Liver (tissue), 9 donors: Measurements from ENCODE around the gene CDR2. TPM values are rescaled to one million over a fixed set of nuclear protein-coding genes. Genes with fewer than 3 reads are reported as not detected.

Experiments used
- DNase-seq: peaks from one replicate; pipeline ENCODE4 v3.0.0-alpha.2; 2017; ENCODE audit warnings: low spot score
- H3K27ac ChIP-seq, 2 donors: one replicate each; pipeline ENCODE4 v1.7.0; 2013; ENCODE audit warnings: inconsistent platforms in 2 of 2, low read length in 2 of 2, control low read depth in 1 of 2, low read depth in 1 of 2, mild to moderate bottlenecking in 1 of 2
- H3K27me3 ChIP-seq, 4 donors: one replicate each; pipeline versions ENCODE4 v1.6.1 to v1.7.0; 2013; ENCODE audit warnings: low read length in 3 of 4, inconsistent platforms in 1 of 4, mild to moderate bottlenecking in 1 of 4, moderate library complexity in 1 of 4; ENCODE audit not compliant: control insufficient read depth in 4 of 4, insufficient read depth in 4 of 4
- H3K36me3 ChIP-seq, 4 donors: one replicate each; pipeline versions ENCODE4 v1.6.1 to v1.7.0; 2013; ENCODE audit warnings: low read length in 3 of 4, mild to moderate bottlenecking in 3 of 4, low read depth in 1 of 4, moderate library complexity in 1 of 4; ENCODE audit not compliant: control insufficient read depth in 4 of 4, insufficient read depth in 3 of 4
- H3K4me1 ChIP-seq, 4 donors: one replicate each; pipeline versions ENCODE4 v1.6.1 to v1.7.0; 2013; ENCODE audit warnings: low read length in 3 of 4, mild to moderate bottlenecking in 3 of 4, moderate library complexity in 1 of 4; ENCODE audit not compliant: control insufficient read depth in 4 of 4, insufficient read depth in 4 of 4
- H3K4me3 ChIP-seq, 3 donors: one replicate each; pipeline versions ENCODE4 v1.6.1 to v1.7.0; 2013; ENCODE audit warnings: low read length in 3 of 3, control low read depth in 1 of 3, low read depth in 1 of 3, mild to moderate bottlenecking in 1 of 3
- H3K9ac ChIP-seq, 2 donors: one replicate each; pipeline ENCODE4 v1.7.0; 2013; ENCODE audit warnings: low read length in 2 of 2, mild to moderate bottlenecking in 2 of 2, moderate library complexity in 2 of 2, control low read depth in 1 of 2, low read depth in 1 of 2
- H3K9me3 ChIP-seq, 4 donors: one replicate each; pipeline versions ENCODE4 v1.6.1 to v1.7.0; 2013; ENCODE audit warnings: low read length in 3 of 4; ENCODE audit not compliant: control insufficient read depth in 4 of 4
- EGR1 ChIP-seq, 2 donors: IDR thresholded peaks; 2 replicates each; pipeline ENCODE4 v1.6.1; 2016 to 2018; ENCODE audit warnings: antibody characterized with exemption in 2 of 2, low read depth in 2 of 2
- FOXA1 ChIP-seq: IDR thresholded peaks from 2 replicates; pipeline ENCODE4 v1.6.1; 2016; ENCODE audit warnings: antibody characterized with exemption
- JUND ChIP-seq, 2 donors: IDR thresholded peaks; 2 replicates each; pipeline ENCODE4 v1.6.1; 2016; ENCODE audit warnings: antibody characterized with exemption in 2 of 2
- MAX ChIP-seq: IDR thresholded peaks from 2 replicates; pipeline ENCODE4 v1.6.1; 2016; ENCODE audit warnings: antibody characterized with exemption
- NR2F2 ChIP-seq: IDR thresholded peaks from 2 replicates; pipeline ENCODE4 v1.6.1; 2016; ENCODE audit warnings: antibody characterized with exemption
- RAD21 ChIP-seq, 2 donors: IDR thresholded peaks; 2 replicates each; pipeline ENCODE4 v1.6.1; 2016; ENCODE audit warnings: antibody characterized with exemption in 2 of 2, mild to moderate bottlenecking in 2 of 2
- TAF1 ChIP-seq: conservative IDR thresholded peaks from 2 replicates; pipeline ENCODE4 v1.6.1; 2016; ENCODE audit warnings: antibody characterized with exemption, mild to moderate bottlenecking
- WGBS: extraction: QIAGEN DNeasy Blood & Tissue Kit; methylation state at CpG from one replicate; pipeline ENCODE4 v1.1.7; 2013; 5-methylcytosine and 5-hydroxymethylcytosine counted together
- polyA plus RNA-seq, 2 donors: library from polyadenylated mRNA; stranded (reverse) in 1 of 2; unstranded in 1 of 2; fragments of 200-250 nt in 1 of 2; fragments of >200 nt in 1 of 2; fragmentation: Nextera tagmentation in 1 of 2; extraction: Ambion mirVana in 1 of 2; gene quantifications; one replicate each; pipeline versions ENCODE4 v1.2.1 to v1.2.3, GENCODE V29; 2013 to 2015
- total RNA-seq, 2 donors: library from RNA; depleted of rRNA; stranded (reverse); fragments of >200 nt; gene quantifications; one replicate each; pipeline ENCODE4 v1.2.3, GENCODE V29; 2014
- TF ChIP-seq, protein P1 (sequence below): fragments of 150-350 bp; IDR thresholded peaks from 2 replicates; pipeline ENCODE4 v1.5.1; 2017; ENCODE audit warnings: improper control_type of control experiment, low read depth, low read length; ENCODE audit not compliant: missing input control
- TF ChIP-seq, protein P2 (sequence below): IDR thresholded peaks from 2 replicates; pipeline ENCODE4 v1.6.1; 2016; ENCODE audit warnings: antibody characterized with exemption, mild to moderate bottlenecking
- TF ChIP-seq, protein P3 (sequence below): IDR thresholded peaks from 2 replicates; pipeline ENCODE4 v1.6.1; 2016; ENCODE audit warnings: antibody characterized with exemption
- donor health status: healthy.
- donor health status: healthy.
- donor health status: healthy.
- donor health status: healthy.
- donor health status: healthy.

The CDR2 gene
- total and polyA plus RNA-seq, 4 donors: 2.9 to 12.1 (median 9.7) TPM

GRCh38 chr16:22326771-22327445, 47.5 kb downstream of the CDR2 start:
- Histone ChIP-seq H3K9ac (no peak overlapping the region), H3K27me3 (no peaks in the 10 kb centered on the region), H3K36me3 (peaks cover 14 to 65% (median 32%) of the 10 kb centered on the region in 4 donors), H3K4me3 (no peak overlapping the region), H3K27ac (no peak overlapping the region), H3K4me1 (no peaks in the 10 kb centered on the region), H3K9me3 (no peaks in the 10 kb centered on the region)
- 94% methylated on average over 13 of the region's 13 CpGs for WGBS
- DNase-seq: no peak
- no peak for TF ChIP-seq JUND (IDR thresholded peaks at IDR 0.05)
- TF ChIP-seq, protein P1, sequence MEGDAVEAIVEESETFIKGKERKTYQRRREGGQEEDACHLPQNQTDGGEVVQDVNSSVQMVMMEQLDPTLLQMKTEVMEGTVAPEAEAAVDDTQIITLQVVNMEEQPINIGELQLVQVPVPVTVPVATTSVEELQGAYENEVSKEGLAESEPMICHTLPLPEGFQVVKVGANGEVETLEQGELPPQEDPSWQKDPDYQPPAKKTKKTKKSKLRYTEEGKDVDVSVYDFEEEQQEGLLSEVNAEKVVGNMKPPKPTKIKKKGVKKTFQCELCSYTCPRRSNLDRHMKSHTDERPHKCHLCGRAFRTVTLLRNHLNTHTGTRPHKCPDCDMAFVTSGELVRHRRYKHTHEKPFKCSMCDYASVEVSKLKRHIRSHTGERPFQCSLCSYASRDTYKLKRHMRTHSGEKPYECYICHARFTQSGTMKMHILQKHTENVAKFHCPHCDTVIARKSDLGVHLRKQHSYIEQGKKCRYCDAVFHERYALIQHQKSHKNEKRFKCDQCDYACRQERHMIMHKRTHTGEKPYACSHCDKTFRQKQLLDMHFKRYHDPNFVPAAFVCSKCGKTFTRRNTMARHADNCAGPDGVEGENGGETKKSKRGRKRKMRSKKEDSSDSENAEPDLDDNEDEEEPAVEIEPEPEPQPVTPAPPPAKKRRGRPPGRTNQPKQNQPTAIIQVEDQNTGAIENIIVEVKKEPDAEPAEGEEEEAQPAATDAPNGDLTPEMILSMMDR: no peak
- TF ChIP-seq MAX: no peak
- TF ChIP-seq NR2F2: no peak

DNA sequence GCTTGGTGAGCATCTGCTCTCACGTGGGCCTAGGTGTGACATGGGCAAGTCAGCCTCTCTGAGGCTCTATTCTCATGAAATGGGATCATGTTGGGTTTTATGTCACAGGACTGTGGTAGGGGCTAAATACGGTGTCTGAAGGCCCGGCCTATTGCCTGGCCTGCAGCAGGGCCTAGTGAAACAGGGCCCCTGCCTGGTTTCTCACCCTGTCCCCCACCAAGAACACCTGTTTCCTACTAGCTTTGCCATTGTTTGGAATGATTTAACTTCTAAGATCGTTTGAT, 48.1 kb downstream of the CDR2 start:
- no peak overlapping the region for H3K4me3 ChIP-seq
- no peak for DNase-seq
- no peak overlapping the region for H3K27ac ChIP-seq
- no peak for TF ChIP-seq MAX
- TF ChIP-seq EGR1 (IDR thresholded peaks at IDR 0.05; ENCODE audit: low read depth in 2 of 2): no peak
- TF ChIP-seq, protein P2, sequence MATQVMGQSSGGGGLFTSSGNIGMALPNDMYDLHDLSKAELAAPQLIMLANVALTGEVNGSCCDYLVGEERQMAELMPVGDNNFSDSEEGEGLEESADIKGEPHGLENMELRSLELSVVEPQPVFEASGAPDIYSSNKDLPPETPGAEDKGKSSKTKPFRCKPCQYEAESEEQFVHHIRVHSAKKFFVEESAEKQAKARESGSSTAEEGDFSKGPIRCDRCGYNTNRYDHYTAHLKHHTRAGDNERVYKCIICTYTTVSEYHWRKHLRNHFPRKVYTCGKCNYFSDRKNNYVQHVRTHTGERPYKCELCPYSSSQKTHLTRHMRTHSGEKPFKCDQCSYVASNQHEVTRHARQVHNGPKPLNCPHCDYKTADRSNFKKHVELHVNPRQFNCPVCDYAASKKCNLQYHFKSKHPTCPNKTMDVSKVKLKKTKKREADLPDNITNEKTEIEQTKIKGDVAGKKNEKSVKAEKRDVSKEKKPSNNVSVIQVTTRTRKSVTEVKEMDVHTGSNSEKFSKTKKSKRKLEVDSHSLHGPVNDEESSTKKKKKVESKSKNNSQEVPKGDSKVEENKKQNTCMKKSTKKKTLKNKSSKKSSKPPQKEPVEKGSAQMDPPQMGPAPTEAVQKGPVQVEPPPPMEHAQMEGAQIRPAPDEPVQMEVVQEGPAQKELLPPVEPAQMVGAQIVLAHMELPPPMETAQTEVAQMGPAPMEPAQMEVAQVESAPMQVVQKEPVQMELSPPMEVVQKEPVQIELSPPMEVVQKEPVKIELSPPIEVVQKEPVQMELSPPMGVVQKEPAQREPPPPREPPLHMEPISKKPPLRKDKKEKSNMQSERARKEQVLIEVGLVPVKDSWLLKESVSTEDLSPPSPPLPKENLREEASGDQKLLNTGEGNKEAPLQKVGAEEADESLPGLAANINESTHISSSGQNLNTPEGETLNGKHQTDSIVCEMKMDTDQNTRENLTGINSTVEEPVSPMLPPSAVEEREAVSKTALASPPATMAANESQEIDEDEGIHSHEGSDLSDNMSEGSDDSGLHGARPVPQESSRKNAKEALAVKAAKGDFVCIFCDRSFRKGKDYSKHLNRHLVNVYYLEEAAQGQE: no peak
- no peak for TF ChIP-seq FOXA1
- TF ChIP-seq, protein P3, sequence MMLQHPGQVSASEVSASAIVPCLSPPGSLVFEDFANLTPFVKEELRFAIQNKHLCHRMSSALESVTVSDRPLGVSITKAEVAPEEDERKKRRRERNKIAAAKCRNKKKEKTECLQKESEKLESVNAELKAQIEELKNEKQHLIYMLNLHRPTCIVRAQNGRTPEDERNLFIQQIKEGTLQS: no peak
- TF ChIP-seq RAD21 (IDR thresholded peaks at IDR 0.05): no peak
- no peak for TF ChIP-seq NR2F2
- TF ChIP-seq TAF1: no peak
- H3K4me1 ChIP-seq: no peaks in the 10 kb centered on the region
- no peaks in the 10 kb centered on the region for H3K9me3 ChIP-seq
- H3K27me3 ChIP-seq: no peaks in the 10 kb centered on the region
- H3K9ac ChIP-seq: no peak overlapping the region
- WGBS: 95% methylated on average over 4 of the region's 4 CpGs
- peaks cover 13 to 67% (median 29%) of the 10 kb centered on the region in 4 donors for H3K36me3 ChIP-seq
